Sigmoid colon (tissue), 4 donors: Measurements from ENCODE around the gene LDLRAD4.

Experiments
- CTCF ChIP-seq, 4 experiments: fragments of 450-650 bp in 3 of 4; fragments of 200-600 bp in 1 of 4; IDR thresholded peaks; one replicate each; pipeline ENCODE4 v1.5.1; 2016 to 2019; ENCODE audit warnings: antibody characterized with exemption in 4 of 4, mild to moderate bottlenecking in 3 of 4, moderate library complexity in 2 of 4
- EP300 ChIP-seq, 4 donors: sonication (generic); formaldehyde crosslinking; IDR thresholded peaks; one replicate each; pipeline ENCODE4 v1.6.1; 2017; ENCODE audit warnings: antibody characterized with exemption in 4 of 4
- POLR2A ChIP-seq, 2 donors: fragments of 450-650 bp; IDR thresholded peaks; one replicate each; pipeline ENCODE4 v1.6.1; 2016; ENCODE audit warnings: antibody characterized with exemption in 2 of 2, mild to moderate bottlenecking in 2 of 2, moderate library complexity in 2 of 2
- POLR2AphosphoS5 ChIP-seq, 4 donors: sonication (generic); formaldehyde crosslinking; IDR thresholded peaks; one replicate each; pipeline ENCODE4 v1.6.1; 2017; ENCODE audit warnings: antibody characterized with exemption in 4 of 4

GRCh38 chr18:13542520-13542847 is 323.9 kb downstream of the LDLRAD4 start:
- TF ChIP-seq POLR2AphosphoS5 (IDR thresholded peaks at IDR 0.05): no peak
- no peak for TF ChIP-seq CTCF (IDR thresholded peaks at IDR 0.05)
- no peak for TF ChIP-seq POLR2A (IDR thresholded peaks at IDR 0.05)
- TF ChIP-seq EP300 (IDR thresholded peaks at IDR 0.05): no peak
